Erythroblast (primary cell): ENCODE measurements around the gene PLEKHJ1.

Experiments
- DNase-seq, 2 experiments: peaks; one replicate each; lab custom pipeline; 2025; lab: John Stamatoyannopoulos, UW
- GATA1 ChIP-seq: IDR thresholded peaks from 2 replicates; pipeline ENCODE4 v1.6.1; 2011; ENCODE audit warnings: low read depth, mild to moderate bottlenecking, control low read depth, low read length, moderate library complexity
- POLR2A ChIP-seq: IDR thresholded peaks from 2 replicates; pipeline ENCODE4 v1.6.1; 2011; ENCODE audit warnings: mild to moderate bottlenecking, low read length

PLEKHJ1 gene

GRCh38 chr19:2239771-2240770 lies 3.9 kb upstream of the PLEKHJ1 start:
- TF ChIP-seq POLR2A (no peak), GATA1 (no peak)
- DNase-seq: peak; percentile 57 to 65

GRCh38 chr19:2239173-2239572 lies 3.0 kb upstream of the PLEKHJ1 start:
- DNase-seq: no peak
- no peak for TF ChIP-seq GATA1
- TF ChIP-seq POLR2A: no peak

GRCh38 chr19:2237869-2238153 lies 1.7 kb upstream of the PLEKHJ1 start:
- TF ChIP-seq GATA1: no peak
- TF ChIP-seq POLR2A: no peak
- DNase-seq: no peak

GRCh38 chr19:2237051-2237868 lies 1.1 kb upstream of the PLEKHJ1 start:
- TF ChIP-seq POLR2A (no peak), GATA1 (no peak)
- DNase-seq: peak; percentile 63 to 73

GRCh38 chr19:2236064-2236313 lies 140 bp downstream of the PLEKHJ1 start:
- TF ChIP-seq POLR2A (no peak), GATA1 (no peak)
- no peak for DNase-seq

- peak in 1 of 2 experiments; percentile 71 for DNase-seq
These were observed 607 bp downstream of the PLEKHJ1 start for GRCh38 chr19:2235381-2236063.

GRCh38 chr19:2234996-2235380 lies 1.1 kb downstream of the PLEKHJ1 start:
- TF ChIP-seq POLR2A (no peak), GATA1 (no peak)
- no peak for DNase-seq

More at GRCh38 chr19:2235381-2236063, 607 bp downstream of the PLEKHJ1 start:
- TF ChIP-seq GATA1: no peak
- no peak for TF ChIP-seq POLR2A

- TF ChIP-seq POLR2A (no peak), GATA1 (no peak)
- no peak for DNase-seq
These were observed 2.4 kb downstream of the PLEKHJ1 start for GRCh38 chr19:2233601-2234280.

GRCh38 chr19:2232286-2233151 lies 3.6 kb downstream of the PLEKHJ1 start:
- TF ChIP-seq GATA1 (no peak), POLR2A (no peak)
- DNase-seq: no peak

- peak; percentile 25 for TF ChIP-seq POLR2A
- no peak for TF ChIP-seq GATA1
- DNase-seq: peak in 1 of 2 experiments; percentile 36
These were observed 4.4 kb downstream of the PLEKHJ1 start for GRCh38 chr19:2231621-2232221.

- TF ChIP-seq GATA1 (no peak), POLR2A (no peak)
- DNase-seq: no peak
These were observed 5.2 kb downstream of the PLEKHJ1 start for GRCh38 chr19:2230807-2231533.

- TF ChIP-seq POLR2A (no peak), GATA1 (no peak)
- DNase-seq: no peak
These were observed 6.0 kb downstream of the PLEKHJ1 start for GRCh38 chr19:2230033-2230531.
